ENCODE results near the gene SPACA9. TPM values are rescaled to one million over a fixed set of nuclear protein-coding genes. Genes with fewer than 3 reads are reported as not detected.

SPACA9 gene
- total RNA-seq, 1 donor from 2014 or later, result 1.2 TPM

DNA sequence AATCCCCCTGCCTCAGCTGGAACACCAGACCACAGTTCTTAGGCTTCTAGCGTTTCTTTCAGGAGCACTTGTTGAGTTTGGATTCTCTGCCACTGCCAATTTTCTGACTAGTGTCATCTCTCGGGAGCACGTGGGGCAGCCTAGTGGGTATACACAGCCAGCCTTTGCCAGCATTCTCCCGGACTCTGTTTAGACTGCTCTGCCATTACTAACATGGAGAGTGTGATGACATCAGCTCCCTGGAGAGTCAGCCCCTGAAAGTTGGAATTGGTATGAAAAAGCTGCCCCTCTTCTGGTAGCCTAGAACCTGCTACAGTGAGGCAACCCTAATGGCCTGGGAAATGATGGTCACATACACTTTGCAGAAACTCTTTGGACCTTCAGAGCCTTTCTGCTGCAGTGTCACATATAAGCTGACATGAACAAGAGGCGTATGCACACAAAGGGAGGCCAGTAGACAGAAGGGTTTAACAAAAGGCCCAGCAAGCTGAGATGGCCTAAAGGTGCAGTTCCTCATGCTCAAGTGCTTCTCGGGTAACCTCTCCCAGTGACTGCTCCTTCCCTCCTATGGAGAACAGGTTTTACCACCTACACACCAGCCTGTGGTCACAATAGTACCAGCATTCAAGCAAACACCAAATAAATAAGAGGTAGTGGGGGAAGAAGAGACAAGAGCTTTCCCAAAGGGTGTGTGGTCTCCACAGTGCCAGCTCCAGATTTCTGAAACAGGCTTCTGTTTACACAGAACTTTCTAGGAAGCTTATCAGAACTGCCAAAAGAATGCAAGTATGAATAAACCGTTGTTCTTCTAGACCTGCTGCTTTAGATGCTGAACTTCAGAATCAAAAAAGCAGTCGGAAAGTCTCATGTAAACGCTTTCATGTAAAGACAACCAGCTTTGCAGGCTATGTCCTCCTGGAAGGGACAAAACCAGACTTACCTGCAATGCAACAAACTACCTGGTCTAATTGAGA is 16.5 kb downstream of the SPACA9 start:
- ATAC-seq (ENCODE audit: low read depth) (no peak), DNase-seq (no peak)
- CTCF ChIA-PET, result interaction anchor here (1.0 to 1.2 kb wide), 2 partner anchors 10 to 46 kb away, joined by 3 to 4 read pairs; no protein-coding TSS in a partner anchor
- peaks cover 64% of the 10 kb centered on the region for H3K36me3 Mint-ChIP-seq (ENCODE audit: low read depth)
- intact Hi-C loops (cut with micrococcal nuclease), result no loop called here
- POLR2A ChIA-PET, result interaction anchor here (0.7 kb wide), 1 partner anchor 1039 kb away, joined by 14 read pairs; no protein-coding TSS in a partner anchor
- no peak overlapping the region for H3K4me3 Mint-ChIP-seq
- H3K4me1 Mint-ChIP-seq, result peaks cover 4% of the 10 kb centered on the region
- H3K27me3 Mint-ChIP-seq, result no peaks in the 10 kb centered on the region
- TF ChIP-seq, protein P1, sequence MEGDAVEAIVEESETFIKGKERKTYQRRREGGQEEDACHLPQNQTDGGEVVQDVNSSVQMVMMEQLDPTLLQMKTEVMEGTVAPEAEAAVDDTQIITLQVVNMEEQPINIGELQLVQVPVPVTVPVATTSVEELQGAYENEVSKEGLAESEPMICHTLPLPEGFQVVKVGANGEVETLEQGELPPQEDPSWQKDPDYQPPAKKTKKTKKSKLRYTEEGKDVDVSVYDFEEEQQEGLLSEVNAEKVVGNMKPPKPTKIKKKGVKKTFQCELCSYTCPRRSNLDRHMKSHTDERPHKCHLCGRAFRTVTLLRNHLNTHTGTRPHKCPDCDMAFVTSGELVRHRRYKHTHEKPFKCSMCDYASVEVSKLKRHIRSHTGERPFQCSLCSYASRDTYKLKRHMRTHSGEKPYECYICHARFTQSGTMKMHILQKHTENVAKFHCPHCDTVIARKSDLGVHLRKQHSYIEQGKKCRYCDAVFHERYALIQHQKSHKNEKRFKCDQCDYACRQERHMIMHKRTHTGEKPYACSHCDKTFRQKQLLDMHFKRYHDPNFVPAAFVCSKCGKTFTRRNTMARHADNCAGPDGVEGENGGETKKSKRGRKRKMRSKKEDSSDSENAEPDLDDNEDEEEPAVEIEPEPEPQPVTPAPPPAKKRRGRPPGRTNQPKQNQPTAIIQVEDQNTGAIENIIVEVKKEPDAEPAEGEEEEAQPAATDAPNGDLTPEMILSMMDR (IDR thresholded peaks at IDR 0.05), result no peak
- H3K27ac Mint-ChIP-seq, result no peak overlapping the region
- H3K9me3 Mint-ChIP-seq, result no peaks in the 10 kb centered on the region

DNA sequence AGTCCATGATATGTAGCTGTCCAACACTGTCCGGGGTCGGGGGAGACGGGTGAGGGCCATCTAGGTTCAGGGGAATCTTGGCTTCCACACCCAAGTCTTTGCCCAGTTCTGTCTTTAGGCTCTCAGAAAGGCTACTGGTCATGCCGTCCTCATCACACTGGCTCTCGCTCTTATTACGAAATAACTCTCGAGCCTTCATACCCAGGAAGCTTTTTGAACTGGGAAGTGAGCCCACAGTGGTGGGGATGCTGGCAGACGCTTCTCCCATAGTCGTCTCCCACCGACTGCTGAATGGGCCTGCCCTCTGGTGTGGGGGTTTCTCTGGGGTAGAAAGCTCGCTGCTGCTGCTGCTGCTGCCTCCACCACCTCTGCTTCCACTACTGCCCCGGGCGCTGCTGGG is 17.6 kb downstream of the SPACA9 start:
- no peak overlapping the region for H3K27ac Mint-ChIP-seq

DNA sequence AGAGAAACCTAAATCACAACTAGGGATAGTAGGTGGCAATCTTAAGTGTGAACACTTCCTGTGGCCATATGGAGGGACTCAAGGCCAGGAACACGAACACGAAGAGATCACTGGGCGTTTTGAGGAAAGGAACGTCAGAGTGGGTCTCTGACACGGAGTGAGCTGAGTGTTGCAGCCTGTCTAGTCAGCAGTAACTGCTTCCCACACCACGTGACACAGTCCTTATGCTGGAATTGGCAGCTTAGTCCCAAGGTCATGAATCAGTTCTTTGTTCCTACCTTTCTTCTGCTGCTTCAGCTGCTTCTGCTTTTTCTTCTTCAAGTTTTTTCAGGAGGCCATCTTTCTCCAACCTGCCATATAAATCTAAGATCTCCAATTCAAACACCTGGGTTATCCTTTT is 18.2 kb downstream of the SPACA9 start:
- ATAC-seq (ENCODE audit: low read depth) (no peak), DNase-seq (no peak)
- no peak overlapping the region for H3K27ac Mint-ChIP-seq
- H3K9me3 Mint-ChIP-seq, result no peaks in the 10 kb centered on the region
- H3K4me1 Mint-ChIP-seq, result peaks cover 5% of the 10 kb centered on the region
- no peak overlapping the region for H3K4me3 Mint-ChIP-seq
- ChIA-PET POLR2A (no interaction called here), CTCF (no interaction called here)
- H3K27me3 Mint-ChIP-seq, result no peaks in the 10 kb centered on the region
- intact Hi-C loops (cut with micrococcal nuclease), result no loop called here
- peaks cover 79% of the 10 kb centered on the region for H3K36me3 Mint-ChIP-seq (ENCODE audit: low read depth)
- TF ChIP-seq, protein P1 (IDR thresholded peaks at IDR 0.05), result no peak

More for the DNA sequence above, 17.6 kb downstream of the SPACA9 start:
- H3K4me3 Mint-ChIP-seq, result no peak overlapping the region
- ATAC-seq (ENCODE audit: low read depth) (no peak), DNase-seq (no peak)
- intact Hi-C loops (cut with micrococcal nuclease), result no loop called here
- peaks cover 2% of the 10 kb centered on the region for H3K4me1 Mint-ChIP-seq
- ChIA-PET CTCF (no interaction called here), POLR2A (no interaction called here)
- H3K36me3 Mint-ChIP-seq (ENCODE audit: low read depth), result peaks cover 75% of the 10 kb centered on the region
- no peaks in the 10 kb centered on the region for H3K9me3 Mint-ChIP-seq
- TF ChIP-seq, protein P1 (IDR thresholded peaks at IDR 0.05), result no peak
- H3K27me3 Mint-ChIP-seq, result no peaks in the 10 kb centered on the region

DNA sequence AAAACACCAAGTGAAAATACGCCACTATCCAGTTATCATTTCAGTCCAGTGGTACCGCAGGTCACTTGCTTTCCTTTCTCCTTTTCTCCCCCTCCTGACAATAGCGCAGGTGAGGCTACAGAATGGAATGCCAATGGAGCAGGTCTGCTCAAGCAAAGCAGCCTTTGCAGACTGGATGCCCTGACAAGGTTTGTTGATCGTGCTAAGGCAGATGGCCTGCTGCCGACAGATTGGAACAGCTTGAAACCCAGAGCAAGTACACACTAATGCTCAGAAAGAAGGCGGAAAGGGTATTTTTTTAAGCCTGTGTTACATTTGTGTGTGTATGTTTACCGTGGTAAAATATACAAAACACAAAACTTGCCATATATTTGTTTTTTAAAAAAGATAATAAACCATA is 19.4 kb downstream of the SPACA9 start:
- H3K9me3 Mint-ChIP-seq, result no peaks in the 10 kb centered on the region
- CTCF ChIA-PET, result interaction anchor here (0.6 kb wide), 1 partner anchor 10 kb away, joined by 3 read pairs; no protein-coding TSS in a partner anchor
- H3K27ac Mint-ChIP-seq, result no peak overlapping the region
- no peaks in the 10 kb centered on the region for H3K27me3 Mint-ChIP-seq
- H3K4me3 Mint-ChIP-seq, result no peak overlapping the region
- intact Hi-C loops (cut with micrococcal nuclease), result no loop called here
- TF ChIP-seq, protein P1 (IDR thresholded peaks at IDR 0.05), result no peak
- H3K4me1 Mint-ChIP-seq, result peaks cover 5% of the 10 kb centered on the region
- POLR2A ChIA-PET, result no interaction called here
- DNase-seq (no peak), ATAC-seq (ENCODE audit: low read depth) (no peak)
- peaks cover 83% of the 10 kb centered on the region for H3K36me3 Mint-ChIP-seq (ENCODE audit: low read depth)

All from activated B cell treated with CpG ODN at 0.5 μM for 24 hours (primary cell).